Esophagus squamous epithelium (tissue), 5 donors: ENCODE measurements around the gene MSANTD1. TPM values are rescaled to one million over a fixed set of nuclear protein-coding genes. Genes with fewer than 3 reads are reported as not detected.

Experiments
- DNase-seq: peaks from one replicate; lab custom pipeline; 2025; lab: John Stamatoyannopoulos, UW
- H3K27ac ChIP-seq, 4 donors: fragments of 200-600 bp; sonication (generic); one replicate each; pipeline ENCODE4 v1.5.1; 2016 to 2019; ENCODE audit warnings: mild to moderate bottlenecking in 1 of 4
- H3K27me3 ChIP-seq, 4 donors: fragments of 200-600 bp; sonication (generic); 1 replicate in 3 of 4; 2 replicates in 1 of 4; pipeline versions ENCODE4 v1.5.1 to v1.6.0; 2017 to 2021; ENCODE audit warnings: antibody characterized with exemption in 1 of 4
- H3K36me3 ChIP-seq, 3 donors: fragments of 200-600 bp; sonication (generic); one replicate each; pipeline ENCODE4 v1.5.1; 2016 to 2019
- H3K4me1 ChIP-seq, 3 donors: fragments of 200-600 bp; sonication (generic); one replicate each; pipeline ENCODE4 v1.5.1; 2017 to 2019
- H3K4me3 ChIP-seq, 4 donors: fragments of 200-600 bp; sonication (generic); 1 replicate in 3 of 4; 2 replicates in 1 of 4; pipeline ENCODE4 v1.5.1; 2016 to 2019; ENCODE audit warnings: mild to moderate bottlenecking in 2 of 4, moderate library complexity in 1 of 4
- H3K9me3 ChIP-seq, 3 donors: fragments of 200-600 bp; sonication (generic); one replicate each; pipeline ENCODE4 v1.5.1; 2016 to 2019
- POLR2A ChIP-seq, 4 donors: fragments of 450-650 bp; IDR thresholded peaks; one replicate each; pipeline ENCODE4 v1.6.1; 2017; ENCODE audit warnings: antibody characterized with exemption in 4 of 4, mild to moderate bottlenecking in 4 of 4, moderate library complexity in 3 of 4
- WGBS, 2 donors: methylation state at CpG; one replicate each; pipeline ENCODE4 v1.1.5; 2018; 5-methylcytosine and 5-hydroxymethylcytosine counted together
- intact Hi-C: fragments of 100-400 bp; cut with DNase I; formaldehyde crosslinking; loops from one replicate; pipeline ENCODE4 v1.15.0; 2022
- total RNA-seq, 4 donors: library from RNA; depleted of rRNA; stranded (reverse); fragments of >200 nt; gene quantifications; one replicate each; pipeline ENCODE4 v1.1.0, GENCODE V29; 2016
- TF ChIP-seq, protein P1 (sequence below), 6 experiments: fragments of 450-650 bp in 4 of 6; fragments of 200-600 bp in 2 of 6; sonication (generic) in 2 of 6; IDR thresholded peaks; one replicate each; pipeline ENCODE4 v1.5.1; 2016 to 2019; ENCODE audit warnings: antibody characterized with exemption in 6 of 6, mild to moderate bottlenecking in 4 of 6, moderate library complexity in 4 of 6
- donor health status: DM: yes; HTN: yes; CAD: no.

The MSANTD1 gene
- total RNA-seq, 4 donors from 2014 or later, result 0.15 to 0.95 (median 0.18) TPM; not detected in 1

DNA sequence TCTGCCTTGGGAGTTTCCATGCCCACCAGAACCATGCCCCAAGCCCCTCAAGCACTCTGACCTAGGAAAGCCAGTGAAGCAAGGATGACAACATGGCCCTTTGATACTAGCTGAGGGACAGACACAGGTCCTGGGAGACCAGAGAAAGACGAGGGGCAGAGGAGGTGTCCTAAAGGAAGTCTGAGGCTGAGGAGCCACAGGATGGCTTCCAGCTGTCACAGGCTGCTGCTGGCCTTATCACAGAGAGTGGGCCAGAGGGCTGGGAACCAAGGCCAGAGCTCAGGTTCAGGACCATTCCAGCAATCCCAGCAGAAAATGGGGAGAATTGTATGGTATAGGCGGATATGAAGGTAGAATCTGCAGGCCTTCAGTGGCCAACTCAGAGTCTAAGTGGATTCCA, 31.7 kb upstream of the MSANTD1 start:
- TF ChIP-seq, protein P1, sequence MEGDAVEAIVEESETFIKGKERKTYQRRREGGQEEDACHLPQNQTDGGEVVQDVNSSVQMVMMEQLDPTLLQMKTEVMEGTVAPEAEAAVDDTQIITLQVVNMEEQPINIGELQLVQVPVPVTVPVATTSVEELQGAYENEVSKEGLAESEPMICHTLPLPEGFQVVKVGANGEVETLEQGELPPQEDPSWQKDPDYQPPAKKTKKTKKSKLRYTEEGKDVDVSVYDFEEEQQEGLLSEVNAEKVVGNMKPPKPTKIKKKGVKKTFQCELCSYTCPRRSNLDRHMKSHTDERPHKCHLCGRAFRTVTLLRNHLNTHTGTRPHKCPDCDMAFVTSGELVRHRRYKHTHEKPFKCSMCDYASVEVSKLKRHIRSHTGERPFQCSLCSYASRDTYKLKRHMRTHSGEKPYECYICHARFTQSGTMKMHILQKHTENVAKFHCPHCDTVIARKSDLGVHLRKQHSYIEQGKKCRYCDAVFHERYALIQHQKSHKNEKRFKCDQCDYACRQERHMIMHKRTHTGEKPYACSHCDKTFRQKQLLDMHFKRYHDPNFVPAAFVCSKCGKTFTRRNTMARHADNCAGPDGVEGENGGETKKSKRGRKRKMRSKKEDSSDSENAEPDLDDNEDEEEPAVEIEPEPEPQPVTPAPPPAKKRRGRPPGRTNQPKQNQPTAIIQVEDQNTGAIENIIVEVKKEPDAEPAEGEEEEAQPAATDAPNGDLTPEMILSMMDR (IDR thresholded peaks at IDR 0.05), result no peak
- TF ChIP-seq POLR2A (IDR thresholded peaks at IDR 0.05), result no peak
- Histone ChIP-seq H3K27me3 (no peaks in the 10 kb centered on the region), H3K27ac (no peak overlapping the region), H3K4me1 (no peaks in the 10 kb centered on the region), H3K9me3 (no peaks in the 10 kb centered on the region), H3K4me3 (no peak overlapping the region), H3K36me3 (peaks cover 31 to 99% (median 35%) of the 10 kb centered on the region in 3 donors)
- intact Hi-C loops, result no loop called here
- 92 to 94% methylated on average over 2 of the region's 2 CpGs for WGBS, 2 donors
- no peak for DNase-seq

DNA sequence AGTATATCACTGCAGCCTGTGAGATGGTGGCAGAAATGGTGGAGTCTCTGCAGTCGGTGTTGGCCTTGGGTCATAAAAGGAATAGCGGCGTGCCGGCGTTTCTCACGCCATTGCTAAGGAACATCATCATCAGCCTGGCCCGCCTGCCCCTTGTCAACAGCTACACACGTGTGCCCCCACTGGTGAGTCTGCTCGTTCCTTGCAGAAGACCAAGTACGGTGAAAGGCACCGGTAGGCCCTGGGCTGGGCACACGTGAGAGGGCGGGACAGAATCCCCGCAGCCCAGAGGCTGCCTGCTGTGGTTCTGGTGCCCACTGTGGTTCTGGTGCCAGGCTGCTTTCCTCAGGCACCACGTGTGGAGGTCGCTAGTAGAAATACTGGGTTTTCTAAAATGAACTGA, 31.2 kb upstream of the MSANTD1 start:
- Histone ChIP-seq H3K4me1 (no peaks in the 10 kb centered on the region), H3K27me3 (no peaks in the 10 kb centered on the region), H3K36me3 (peaks cover 26 to 99% (median 33%) of the 10 kb centered on the region in 3 donors), H3K27ac (no peak overlapping the region), H3K9me3 (no peaks in the 10 kb centered on the region), H3K4me3 (no peak overlapping the region)
- no peak for DNase-seq
- intact Hi-C loops, result no loop called here
- TF ChIP-seq, protein P1 (IDR thresholded peaks at IDR 0.05), result no peak
- TF ChIP-seq POLR2A (IDR thresholded peaks at IDR 0.05), result no peak
- 94 to 96% methylated on average over 8 to 15 of the region's 16 CpGs for WGBS, 2 donors

DNA sequence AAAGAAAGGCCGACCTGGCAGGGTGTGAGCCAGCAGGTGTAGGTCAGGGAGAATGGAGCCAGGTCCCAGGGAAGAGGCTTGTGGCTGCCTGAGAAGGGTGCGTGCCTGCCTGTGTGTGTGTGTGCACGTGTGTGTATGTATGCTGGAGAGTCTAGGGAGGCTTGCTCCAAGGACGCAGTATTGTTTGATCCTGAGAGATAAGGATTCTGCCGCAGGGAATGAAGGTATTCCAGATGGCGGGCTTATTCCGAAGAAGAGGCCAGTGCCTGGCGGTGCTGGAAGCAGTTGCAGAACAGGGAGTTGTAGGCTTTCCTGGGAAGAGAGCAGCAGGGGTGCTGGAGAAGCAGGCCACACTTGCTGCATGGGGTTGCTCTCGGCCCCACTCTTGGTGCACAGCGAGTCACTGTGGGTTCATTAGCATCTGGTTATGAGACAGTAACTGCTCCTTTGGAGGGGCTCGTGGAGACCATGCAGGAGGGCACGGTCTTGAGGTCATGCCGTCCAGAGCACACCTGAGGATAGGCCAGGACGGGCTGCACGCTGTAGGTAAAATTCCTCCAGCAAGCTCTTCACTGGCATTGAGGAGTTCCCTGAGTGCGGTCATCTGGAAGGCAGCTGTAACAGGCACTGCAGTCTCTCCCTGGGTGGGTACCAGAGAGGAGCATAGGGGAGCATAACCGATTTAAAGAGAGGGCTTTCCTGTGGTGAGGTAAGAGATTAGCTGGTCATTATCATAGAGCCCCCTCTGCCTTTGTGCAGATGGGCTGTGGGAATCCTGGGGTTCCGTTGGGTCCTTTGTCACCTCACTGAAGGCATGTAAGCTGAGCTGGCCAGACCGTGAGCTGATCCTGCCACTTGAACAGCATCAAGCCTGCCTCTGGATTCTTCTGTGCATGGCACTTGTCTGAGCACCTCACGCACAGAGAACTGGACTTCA, 29.9 kb upstream of the MSANTD1 start:
- H3K27ac ChIP-seq, result no peak overlapping the region
- TF ChIP-seq POLR2A (IDR thresholded peaks at IDR 0.05), result no peak
- TF ChIP-seq, protein P1 (IDR thresholded peaks at IDR 0.05), result no peak
- DNase-seq, result no peak
- 97 to 98% methylated on average over 11 to 14 of the region's 20 CpGs for WGBS, 2 donors
- peaks cover 26 to 99% (median 29%) of the 10 kb centered on the region in 3 donors for H3K36me3 ChIP-seq
- no peaks in the 10 kb centered on the region for H3K9me3 ChIP-seq
- H3K4me1 ChIP-seq, result no peaks in the 10 kb centered on the region
- H3K27me3 ChIP-seq, result no peaks in the 10 kb centered on the region
- no peak overlapping the region for H3K4me3 ChIP-seq
- intact Hi-C loops, result no loop called here

DNA sequence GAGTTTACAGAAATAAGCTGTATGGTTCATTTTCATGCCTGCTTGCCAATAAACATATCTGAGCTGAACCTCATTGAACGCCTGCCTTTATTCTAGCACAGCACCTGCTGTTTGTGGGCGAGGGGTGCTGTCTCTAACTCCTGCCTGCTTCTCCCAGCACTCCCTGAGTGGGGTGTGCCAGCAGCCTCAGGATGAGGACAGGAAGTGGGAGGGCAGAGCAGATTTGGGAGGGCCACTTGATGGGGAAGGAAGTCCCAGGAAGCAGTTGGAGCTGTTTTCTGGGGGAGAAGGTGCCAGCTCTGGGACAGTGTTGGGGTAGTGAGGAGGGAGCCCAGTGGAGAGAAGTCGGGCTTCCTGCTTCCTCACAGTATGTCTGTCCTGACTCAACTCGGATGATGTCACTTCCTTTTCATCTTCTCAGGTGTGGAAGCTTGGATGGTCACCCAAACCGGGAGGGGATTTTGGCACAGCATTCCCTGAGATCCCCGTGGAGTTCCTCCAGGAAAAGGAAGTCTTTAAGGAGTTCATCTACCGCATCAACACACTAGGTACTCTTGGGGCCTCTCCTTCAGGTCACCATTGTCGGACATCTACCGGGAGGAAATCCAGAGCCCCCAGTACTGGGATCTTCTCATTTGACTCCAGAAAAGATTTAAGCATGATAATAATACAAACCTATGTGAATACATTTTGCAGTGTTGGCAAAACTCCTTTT, 29.0 kb upstream of the MSANTD1 start:
- intact Hi-C loops, result no loop called here
- 77 to 82% methylated on average over 8 to 9 of the region's 9 CpGs for WGBS, 2 donors
- no peak for TF ChIP-seq POLR2A (IDR thresholded peaks at IDR 0.05)
- TF ChIP-seq, protein P1 (IDR thresholded peaks at IDR 0.05), result no peak
- Histone ChIP-seq H3K4me3 (no peak overlapping the region), H3K27me3 (no peaks in the 10 kb centered on the region), H3K27ac (no peak overlapping the region), H3K4me1 (no peaks in the 10 kb centered on the region), H3K9me3 (no peaks in the 10 kb centered on the region), H3K36me3 (peaks cover 26 to 99% (median 34%) of the 10 kb centered on the region in 3 donors)
- no peak for DNase-seq
